Measurements from ENCODE around the gene PROCR.
"Not testable (repeated sequence)": the region's sequence is repeated elsewhere in the genome, so short reads cannot be mapped to it uniquely, and the experiment has no call there.

PROCR gene

GRCh38 chr20:35165221-35166185 lies 6.4 kb upstream of the PROCR start:
- DNase-seq, result no peak

GRCh38 chr20:35166242-35166830 lies 5.5 kb upstream of the PROCR start:
- DNase-seq, result no peak

- no peak for DNase-seq
These were observed 4.1 kb upstream of the PROCR start for GRCh38 chr20:35167787-35168186.

- not testable (repeated sequence) for DNase-seq
These were observed 3.0 kb upstream of the PROCR start for GRCh38 chr20:35168701-35169409.

- no peak for DNase-seq
These were observed 477 bp upstream of the PROCR start for GRCh38 chr20:35171438-35171752.

- DNase-seq, result no peak
These were observed 548 bp downstream of the PROCR start for GRCh38 chr20:35172434-35172806.

- no peak for DNase-seq
These were observed 1.8 kb downstream of the PROCR start for GRCh38 chr20:35173576-35174192.

GRCh38 chr20:35174458-35175216 lies 2.8 kb downstream of the PROCR start:
- no peak for DNase-seq

GRCh38 chr20:35176132-35176531 lies 4.3 kb downstream of the PROCR start:
- DNase-seq, result no peak

- no peak for DNase-seq
These were observed 7.7 kb downstream of the PROCR start for GRCh38 chr20:35179292-35180212.

- DNase-seq, result no peak
These were observed 8.4 kb downstream of the PROCR start for GRCh38 chr20:35180266-35180665.

- DNase-seq, result no peak
These were observed 9.9 kb downstream of the PROCR start for GRCh38 chr20:35181731-35182130.

GRCh38 chr20:35186691-35187289 lies 14.9 kb downstream of the PROCR start:
- DNase-seq, result not testable (repeated sequence)

GRCh38 chr20:35187584-35188190 lies 15.8 kb downstream of the PROCR start:
- no peak for DNase-seq

- DNase-seq, result not testable (repeated sequence)
These were observed 17.4 kb downstream of the PROCR start for GRCh38 chr20:35189223-35189622.

- DNase-seq, result no peak
These were observed 18.7 kb downstream of the PROCR start for GRCh38 chr20:35190556-35190955.

- DNase-seq, result no peak
These were observed 19.7 kb downstream of the PROCR start for GRCh38 chr20:35191419-35192117.

GRCh38 chr20:35192118-35192872 lies 20.4 kb downstream of the PROCR start:
- no peak for DNase-seq

Measured in activated T-cell treated with anti-CD3 and anti-CD28 coated beads, Interleukin-2, amount 50 U/mL, for 1 hour (primary cell).